Measurements from ENCODE around the gene GPBP1.

Gene GPBP1

GRCh38 chr5:57209316-57210040 is 35.6 kb downstream of the GPBP1 start:
- DNase-seq (ENCODE audit: low read depth) = peak; percentile 23
- TF ChIP-seq CTCF (conservative IDR thresholded peaks at IDR 0.05; ENCODE audit: control insufficient read depth, insufficient read depth, low read depth, low read length) = no peak
- no peak overlapping the region for H3K4me3 ChIP-seq (ENCODE audit: control insufficient read depth, low read depth, low read length)

GRCh38 chr5:57210633-57211032 is 36.8 kb downstream of the GPBP1 start:
- TF ChIP-seq CTCF (conservative IDR thresholded peaks at IDR 0.05; ENCODE audit: control insufficient read depth, insufficient read depth, low read depth, low read length) = no peak
- no peak for DNase-seq (ENCODE audit: low read depth)
- H3K4me3 ChIP-seq (ENCODE audit: control insufficient read depth, low read depth, low read length) = no peak overlapping the region

- no peak for DNase-seq (ENCODE audit: low read depth)
- no peak overlapping the region for H3K4me3 ChIP-seq (ENCODE audit: control insufficient read depth, low read depth, low read length)
- TF ChIP-seq CTCF (conservative IDR thresholded peaks at IDR 0.05; ENCODE audit: control insufficient read depth, insufficient read depth, low read depth, low read length) = no peak
Measured at GRCh38 chr5:57211039-57211438, 37.2 kb downstream of the GPBP1 start.

GRCh38 chr5:57215629-57216195 is 41.9 kb downstream of the GPBP1 start:
- DNase-seq (ENCODE audit: low read depth) = peak; percentile 58
- TF ChIP-seq CTCF (conservative IDR thresholded peaks at IDR 0.05; ENCODE audit: control insufficient read depth, insufficient read depth, low read depth, low read length) = no peak
- no peak overlapping the region for H3K4me3 ChIP-seq (ENCODE audit: control insufficient read depth, low read depth, low read length)

- peak; percentile 62 for DNase-seq (ENCODE audit: low read depth)
- no peak overlapping the region for H3K4me3 ChIP-seq (ENCODE audit: control insufficient read depth, low read depth, low read length)
- TF ChIP-seq CTCF (conservative IDR thresholded peaks at IDR 0.05; ENCODE audit: control insufficient read depth, insufficient read depth, low read depth, low read length) = no peak
Measured at GRCh38 chr5:57216714-57217113, 42.9 kb downstream of the GPBP1 start.

- no peak overlapping the region for H3K4me3 ChIP-seq (ENCODE audit: control insufficient read depth, low read depth, low read length)
- DNase-seq (ENCODE audit: low read depth) = no peak
- TF ChIP-seq CTCF (conservative IDR thresholded peaks at IDR 0.05; ENCODE audit: control insufficient read depth, insufficient read depth, low read depth, low read length) = no peak
Measured at GRCh38 chr5:57219386-57219785, 45.5 kb downstream of the GPBP1 start.

Data from fibroblast of mammary gland (primary cell).